Right lobe of liver (tissue), 6 donors: Measurements from ENCODE around the gene LCOR. TPM values are rescaled to one million over a fixed set of nuclear protein-coding genes. Genes with fewer than 3 reads are reported as not detected.
A peak's percentile ranks its signal among the peaks of the same experiment; 100 is the strongest.

ENCODE experiments used
- ATAC-seq, 4 donors: fragments of 200-7000 bp; cut with Tn5 transposase; one replicate each; pipeline ENCODE4 v1.9.1; 2020; ENCODE audit warnings: mild to moderate bottlenecking in 4 of 4, moderate library complexity in 4 of 4
- DNase-seq, 3 donors: peaks; one replicate each; pipeline ENCODE4 v3.0.0-alpha.2; 2020
- H3K27ac ChIP-seq, 3 donors: fragments of 200-600 bp; one replicate each; pipeline ENCODE4 v1.8.0; 2022
- H3K27me3 ChIP-seq, 2 donors: fragments of 200-600 bp; one replicate each; pipeline ENCODE4 v1.8.0; 2022
- H3K36me3 ChIP-seq, 4 donors: fragments of 200-600 bp; sonication (generic) in 1 of 4; one replicate each; pipeline versions ENCODE4 v1.5.1 to v1.8.0; 2017 to 2022; ENCODE audit warnings: control low read depth in 1 of 4
- H3K4me1 ChIP-seq, 4 donors: fragments of 200-600 bp; sonication (generic) in 1 of 4; one replicate each; pipeline versions ENCODE4 v1.5.1 to v1.8.0; 2017 to 2022; ENCODE audit warnings: control low read depth in 1 of 4
- H3K4me3 ChIP-seq, 3 donors: fragments of 200-600 bp; one replicate each; pipeline ENCODE4 v1.8.0; 2022
- H3K9me3 ChIP-seq, 4 donors: fragments of 200-600 bp; sonication (generic) in 1 of 4; one replicate each; pipeline versions ENCODE4 v1.5.1 to v1.8.0; 2017 to 2022; ENCODE audit warnings: control low read depth in 1 of 4
- CTCF ChIP-seq, 4 donors: fragments of 200-600 bp in 3 of 4; fragments of 450-650 bp in 1 of 4; IDR thresholded peaks; one replicate each; pipeline versions ENCODE4 v1.5.1 to v1.8.0; 2016 to 2022; ENCODE audit warnings: antibody characterized with exemption in 4 of 4, mild to moderate bottlenecking in 2 of 4
- POLR2A ChIP-seq: fragments of 450-650 bp; IDR thresholded peaks from one replicate; pipeline ENCODE4 v1.6.1; 2017; ENCODE audit warnings: antibody characterized with exemption, mild to moderate bottlenecking
- WGBS: methylation state at CpG from one replicate; pipeline ENCODE4 v1.1.6; 2018; ENCODE audit warnings: low coverage, low lambda C conversion rate; ENCODE audit not compliant: insufficient coverage; ENCODE audit errors: missing lambda C conversion rate; 5-methylcytosine and 5-hydroxymethylcytosine counted together
- intact Hi-C, 2 donors: fragments of 100-400 bp; cut with DNase I; formaldehyde crosslinking; loops; one replicate each; pipeline versions ENCODE4 v1.11.2 to v1.14.1; 2022
- long read RNA-seq: library from polyadenylated mRNA; unstranded; transcript quantifications from one replicate; pipeline ENCODE4 v2.0.0, GENCODE V29; 2019
- total RNA-seq, 6 experiments: library from RNA; depleted of rRNA in 2 of 6; stranded (reverse); fragments of >200 nt in 2 of 6; fragmentation: NEBNext Ultra II Directional in 3 of 6; extraction: Animal tissue kit (Norgen Biotek cat#: 25700) in 3 of 6; gene quantifications; one replicate each; pipeline versions ENCODE4 v1.1.0 to v1.2.4, GENCODE V29; 2016 to 2023
- donor health status: DM: no; HTN: yes; CAD: no.
- donor health status: DM: no; HTN: no; CAD: no.
- donor health status: DM: no; HTN: no; CAD: no.
- donor health status: DM: no; HTN: yes; CAD: no.
- donor health status: DM: no; HTN: yes; CAD: no.

The LCOR gene
- 10 to 100 TPM in 5 of 6 experiments, 1 to 10 TPM in 1; 8.6 to 16.3 (median 12.9) TPM for total RNA-seq
- long read RNA-seq = 0 reads

GRCh38 chr10:96831867-96832720 lies at the start of gene LCOR:
Gene LCOR, plus strand, starts transcription at chr10:96832298. Its CDS starts 116,760 bp downstream, at chr10:96949058.
- intact Hi-C loops = no loop called here
- DNase-seq = peak; percentile 89 to 91 (median 90)
- Histone ChIP-seq H3K36me3 (no peaks in the 10 kb centered on the region), H3K4me1 (peaks cover 0 to 29% (median 6%) of the 10 kb centered on the region in 4 donors), H3K27me3 (no peaks in the 10 kb centered on the region), H3K4me3 (peak within 1 kb of the TSS; percentile 70 to 83 (median 81)), H3K27ac (peak within 1 kb of the TSS; percentile 87 to 90 (median 88)), H3K9me3 (no peaks in the 10 kb centered on the region)
- 1% methylated on average over 29 of the region's 112 CpGs for WGBS
- ATAC-seq = peak; percentile 78 to 92 (median 85)
- TF ChIP-seq POLR2A = peak; percentile 54
- no peak for TF ChIP-seq CTCF (IDR thresholded peaks at IDR 0.05)

GRCh38 chr10:96784253-96784652 lies 47.8 kb upstream of the LCOR start:
- no peak overlapping the region for H3K4me3 ChIP-seq
- DNase-seq (no peak), ATAC-seq (no peak)
- TF ChIP-seq POLR2A (no peak), CTCF (IDR thresholded peaks at IDR 0.05) (no peak)
- H3K36me3 ChIP-seq = no peaks in the 10 kb centered on the region
- H3K4me1 ChIP-seq = no peaks in the 10 kb centered on the region
- no peaks in the 10 kb centered on the region for H3K9me3 ChIP-seq
- no peaks in the 10 kb centered on the region for H3K27me3 ChIP-seq
- 80% methylated on average over 3 of the region's 4 CpGs for WGBS
- no peak overlapping the region for H3K27ac ChIP-seq
- intact Hi-C loops = no loop called here

GRCh38 chr10:96789571-96790108 lies 42.5 kb upstream of the LCOR start:
- Histone ChIP-seq H3K9me3 (no peaks in the 10 kb centered on the region), H3K36me3 (no peaks in the 10 kb centered on the region), H3K4me3 (no peak overlapping the region), H3K4me1 (no peaks in the 10 kb centered on the region), H3K27ac (no peak overlapping the region), H3K27me3 (no peaks in the 10 kb centered on the region)
- ATAC-seq (no peak), DNase-seq (no peak)
- intact Hi-C loops = no loop called here
- TF ChIP-seq POLR2A = no peak
- TF ChIP-seq CTCF (IDR thresholded peaks at IDR 0.05) = no peak
- WGBS = 67% methylated on average over 4 of the region's 4 CpGs

- intact Hi-C loops = no loop called here
- ATAC-seq = no peak
- 89% methylated on average over 1 of the region's 1 CpG for whole genome bisulfite sequencing
Measured at GRCh38 chr10:96791902-96792301, 40.2 kb upstream of the LCOR start.

More at GRCh38 chr10:96791902-96792301, 40.2 kb upstream of the LCOR start:
- no peaks in the 10 kb centered on the region for H3K36me3 ChIP-seq
- no peak overlapping the region for H3K4me3 ChIP-seq
- no peaks in the 10 kb centered on the region for H3K9me3 ChIP-seq
- no peak overlapping the region for H3K27ac ChIP-seq
- no peak for DNase-seq
- no peaks in the 10 kb centered on the region for H3K4me1 ChIP-seq
- TF ChIP-seq POLR2A (no peak), CTCF (IDR thresholded peaks at IDR 0.05) (no peak)
- H3K27me3 ChIP-seq = no peaks in the 10 kb centered on the region
